CD14-positive monocyte (primary cell): ENCODE data around the gene TTC39A. TPM values are rescaled to one million over a fixed set of nuclear protein-coding genes. Genes with fewer than 3 reads are reported as not detected.

Source experiments
- DNase-seq, 3 donors: peaks; one replicate each; pipeline ENCODE4 v3.0.0-alpha.2; 2011 to 2022
- H2AFZ ChIP-seq: 2 replicates; pipeline ENCODE4 v1.6.0; 2012; ENCODE audit warnings: mild to moderate bottlenecking, low read depth, low read length, inconsistent platforms; ENCODE audit not compliant: insufficient read depth, poor library complexity, severe bottlenecking
- H3K27ac ChIP-seq, 2 donors: 1 replicate in 1 of 2; 2 replicates in 1 of 2; pipeline ENCODE4 v1.5.1; 2012 to 2013; ENCODE audit warnings: low read length in 2 of 2, control low read depth in 1 of 2, inconsistent platforms in 1 of 2, low read depth in 1 of 2, mild to moderate bottlenecking in 1 of 2
- H3K27me3 ChIP-seq, 2 donors: one replicate each; pipeline versions ENCODE4 v1.6.0 to v1.6.1; 2011 to 2013; ENCODE audit warnings: low read length in 2 of 2; ENCODE audit not compliant: control insufficient read depth in 2 of 2, insufficient read depth in 2 of 2
- H3K36me3 ChIP-seq, 2 donors: replicated peaks in 1 of 2; 1 replicate in 1 of 2; 2 replicates in 1 of 2; pipeline versions ENCODE4 v1.5.1 to v1.6.1; 2012 to 2013; ENCODE audit warnings: low read length in 2 of 2, control low read depth in 1 of 2, inconsistent platforms in 1 of 2, mild to moderate bottlenecking in 1 of 2; ENCODE audit not compliant: insufficient read depth in 2 of 2, control insufficient read depth in 1 of 2
- H3K4me1 ChIP-seq, 2 donors: 1 replicate in 1 of 2; 2 replicates in 1 of 2; pipeline versions ENCODE4 v1.5.1 to v1.6.1; 2012 to 2013; ENCODE audit warnings: low read length in 2 of 2, control low read depth in 1 of 2, inconsistent platforms in 1 of 2, mild to moderate bottlenecking in 1 of 2, moderate library complexity in 1 of 2; ENCODE audit not compliant: insufficient read depth in 2 of 2, control insufficient read depth in 1 of 2
- H3K4me2 ChIP-seq: replicated peaks from 2 replicates; pipeline ENCODE3; 2012; ENCODE audit warnings: low read length, moderate library complexity, mild to moderate bottlenecking; ENCODE audit not compliant: poor library complexity, severe bottlenecking; ENCODE audit errors: extremely low read depth
- H3K4me3 ChIP-seq, 3 experiments: fragments of 200-600 bp in 1 of 3; sonication (generic) in 1 of 3; replicated peaks in 1 of 3; 1 replicate in 2 of 3; 2 replicates in 1 of 3; pipeline ENCODE4 v1.5.1; 2011 to 2013; ENCODE audit warnings: low read length in 3 of 3, mild to moderate bottlenecking in 3 of 3, control low read depth in 2 of 3, low read depth in 2 of 3, inconsistent platforms in 1 of 3, moderate library complexity in 1 of 3
- H3K79me2 ChIP-seq: 2 replicates; pipeline ENCODE4 v1.6.0; 2012; ENCODE audit warnings: mild to moderate bottlenecking, control low read depth, inconsistent platforms, low read length, moderate library complexity; ENCODE audit not compliant: insufficient read depth
- H3K9ac ChIP-seq: 2 replicates; pipeline ENCODE4 v1.6.0; 2017; ENCODE audit warnings: low read length, mild to moderate bottlenecking; ENCODE audit not compliant: insufficient read depth, poor library complexity, severe bottlenecking
- H3K9me3 ChIP-seq, 2 donors: replicated peaks in 1 of 2; 1 replicate in 1 of 2; 2 replicates in 1 of 2; pipeline versions ENCODE4 v1.5.1 to v1.6.1; 2012 to 2013; ENCODE audit warnings: low read length in 2 of 2, control low read depth in 1 of 2; ENCODE audit not compliant: control insufficient read depth in 1 of 2, insufficient read depth in 1 of 2
- H4K20me1 ChIP-seq: 2 replicates; pipeline ENCODE4 v1.6.0; 2012; ENCODE audit warnings: mild to moderate bottlenecking, low read length, control low read depth, moderate library complexity; ENCODE audit not compliant: insufficient read depth
- H3K27ac Mint-ChIP-seq, 7 donors: one replicate each; pipeline ENCODE4 v1.8.0; 2020; ENCODE audit warnings: mild to moderate bottlenecking in 7 of 7, mixed read lengths in 7 of 7, moderate library complexity in 6 of 7, inconsistent platforms in 2 of 7
- H3K27me3 Mint-ChIP-seq, 3 donors: one replicate each; pipeline ENCODE4 v1.8.0; 2021 to 2022; ENCODE audit warnings: low read depth in 3 of 3, mild to moderate bottlenecking in 3 of 3, mixed read lengths in 3 of 3, moderate library complexity in 3 of 3, inconsistent platforms in 1 of 3
- H3K36me3 Mint-ChIP-seq, 2 donors: one replicate each; pipeline ENCODE4 v1.8.0; 2020; ENCODE audit warnings: mixed read lengths in 2 of 2, inconsistent platforms in 1 of 2, mild to moderate bottlenecking in 1 of 2
- H3K4me1 Mint-ChIP-seq: one replicate; pipeline ENCODE4 v1.8.0; 2020; ENCODE audit warnings: mild to moderate bottlenecking, mixed read lengths
- H3K4me3 Mint-ChIP-seq, 2 donors: one replicate each; pipeline ENCODE4 v1.8.0; 2020; ENCODE audit warnings: mild to moderate bottlenecking in 2 of 2, mixed read lengths in 2 of 2, moderate library complexity in 1 of 2
- H3K9me3 Mint-ChIP-seq, 7 donors: one replicate each; pipeline ENCODE4 v1.8.0; 2020 to 2022; ENCODE audit warnings: mixed read lengths in 7 of 7, mild to moderate bottlenecking in 6 of 7, moderate library complexity in 6 of 7, inconsistent platforms in 2 of 7
- CTCF ChIP-seq: fragments of 200-600 bp; IDR thresholded peaks from one replicate; pipeline ENCODE4 v1.8.0; 2022; ENCODE audit warnings: antibody characterized with exemption, mild to moderate bottlenecking
- WGBS: methylation state at CpG from one replicate; pipeline ENCODE4 v1.1.5; 2013; ENCODE audit warnings: missing lambda C conversion rate; ENCODE audit not compliant: insufficient coverage; 5-methylcytosine and 5-hydroxymethylcytosine counted together
- intact Hi-C, 2 donors: fragments of 100-400 bp; cut with micrococcal nuclease; formaldehyde crosslinking; loops; one replicate each; pipeline versions ENCODE4 v1.15.0 to v1.15.1; 2023
- polyA minus RNA-seq: library from RNA; depleted of rRNA, polyadenylated mRNA; stranded (reverse); fragments of >200 nt; gene quantifications from 2 replicates; pipeline ENCODE4 v1.2.3, GENCODE V29; 2012
- polyA plus RNA-seq, 3 donors: library from polyadenylated mRNA; depleted of rRNA in 1 of 3; unstranded in 2 of 3; stranded (reverse) in 1 of 3; fragments of 300-500 nt in 2 of 3; fragments of >200 nt in 1 of 3; fragmentation: Illumina TruSeq in 2 of 3; gene quantifications; 1 replicate in 2 of 3; 2 replicates in 1 of 3; pipeline ENCODE4 v1.2.3, GENCODE V29; 2012 to 2021
- total RNA-seq, 12 experiments: library from RNA in 1 of 12; stranded (reverse) in 1 of 12; fragments of 120-200 nt in 1 of 12; gene quantifications; one replicate each; pipeline ENCODE4 v1.2.4 and lab custom pipeline; 2013 to 2026; ENCODE audit warnings: mixed read lengths in 6 of 12, inconsistent platforms in 1 of 12

Gene TTC39A
- 0.06 TPM for total RNA-seq (2013)
- polyA plus RNA-seq (under 1 TPM in 1 of 3 donors, not detected in 2; 0.16 TPM), polyA minus RNA-seq (under 0.01 and 0.24 TPM in 2 replicates), total RNA-seq (lab: John Stamatoyannopoulos, UW) (0 to 3.6 (median 0.50) reads per million in 11 experiments)

GRCh38 chr1:51330331-51331201 lies at the start of gene TTC39A:
TTC39A (minus strand) TSS chr1:51330562; CDS start chr1:51330477, 85 bp downstream.
- Histone ChIP-seq H3K4me3 (peak within 1 kb of the TSS; percentile 3 to 69 (median 20)), H3K9ac (peak within 1 kb of the TSS; percentile 4), H3K9me3 (no peaks in the 10 kb centered on the region), H4K20me1 (no peaks in the 10 kb centered on the region), H3K36me3 (no peaks in the 10 kb centered on the region), H3K4me2 (peak within 1 kb of the TSS; percentile 71), H3K27ac (no peak within 1 kb of the TSS), H3K27me3 (peaks cover 11 to 18% of the 10 kb centered on the region in 2 donors), H3K79me2 (no peaks in the 10 kb centered on the region), H3K4me1 (peaks cover 10 to 14% of the 10 kb centered on the region in 2 donors), H2AFZ (peak within 1 kb of the TSS; percentile 57)
- no peak for DNase-seq
- peaks cover 0 to 7% (median 6%) of the 10 kb centered on the region in 7 donors for H3K9me3 Mint-ChIP-seq
- H3K27me3 Mint-ChIP-seq, result peaks cover 22 to 31% (median 24%) of the 10 kb centered on the region in 3 donors
- TF ChIP-seq CTCF, result no peak
- H3K4me3 Mint-ChIP-seq, result peak within 1 kb of the TSS; percentile 79 to 93
- intact Hi-C loops, result no loop called here
- 2% methylated on average over 84 of the region's 87 CpGs for WGBS
- peaks cover 2 to 9% of the 10 kb centered on the region in 2 donors for H3K36me3 Mint-ChIP-seq
- H3K4me1 Mint-ChIP-seq, result peaks cover 13% of the 10 kb centered on the region
- H3K27ac Mint-ChIP-seq, result peak within 1 kb of the TSS in 4 of 7 donors; percentile 42 to 75 (median 56)

DNA sequence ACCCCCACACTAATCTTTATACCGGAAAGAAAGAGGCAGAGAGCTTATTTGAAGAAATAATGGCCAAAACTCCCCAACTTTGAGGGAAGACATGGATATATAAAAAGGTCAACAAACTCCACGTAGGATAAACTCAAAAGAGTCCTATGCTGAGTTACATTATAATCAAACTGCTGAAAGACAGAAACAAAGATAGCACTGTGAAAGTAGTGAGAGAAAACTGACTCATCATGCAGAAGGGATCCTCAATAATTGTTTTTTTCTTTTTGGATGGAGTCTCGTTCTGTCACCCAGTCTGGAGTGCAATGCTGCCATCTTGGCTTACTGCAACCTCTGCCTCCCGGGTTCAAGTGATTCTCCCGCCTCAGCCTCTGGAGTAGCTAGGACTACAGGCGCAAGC lies 48.5 kb upstream of the TTC39A start:
- 100% methylated on average over 1 of the region's 6 CpGs for WGBS
- no peak overlapping the region for H3K27ac Mint-ChIP-seq
- intact Hi-C loops, result no loop called here

More for the DNA sequence above, 48.5 kb upstream of the TTC39A start:
- Mint-ChIP-seq H3K4me1 (no peaks in the 10 kb centered on the region), H3K4me3 (no peak overlapping the region), H3K9me3 (peaks cover 8 to 21% (median 18%) of the 10 kb centered on the region in 7 donors), H3K27me3 (peaks cover 0 to 1% (median 0%) of the 10 kb centered on the region in 3 donors), H3K36me3 (peaks cover 65 to 86% of the 10 kb centered on the region in 2 donors)
- no peak for DNase-seq
- H4K20me1 ChIP-seq, result no peaks in the 10 kb centered on the region
- no peak overlapping the region for H3K9ac ChIP-seq
- TF ChIP-seq CTCF, result no peak
- no peak overlapping the region for H3K27ac ChIP-seq
- H3K27me3 ChIP-seq, result no peaks in the 10 kb centered on the region
- peaks cover 44 to 89% of the 10 kb centered on the region in 2 donors for H3K36me3 ChIP-seq
- no peak overlapping the region for H3K4me2 ChIP-seq
- H2AFZ ChIP-seq, result no peak overlapping the region
- peaks cover 12 to 15% of the 10 kb centered on the region in 2 donors for H3K9me3 ChIP-seq
- no peaks in the 10 kb centered on the region for H3K4me1 ChIP-seq
- no peak overlapping the region for H3K4me3 ChIP-seq
- H3K79me2 ChIP-seq, result no peaks in the 10 kb centered on the region
